ENCODE results near the gene TPBGL. TPM values are rescaled to one million over a fixed set of nuclear protein-coding genes. Genes with fewer than 3 reads are reported as not detected.

Gene TPBGL
- 0.08 TPM for polyA plus RNA-seq (2013, experiment 1 of 2; ENCODE audit: insufficient read length)
- 0.04 TPM for polyA plus RNA-seq (2013, experiment 2 of 2; ENCODE audit: insufficient read length)

GRCh38 chr11:75240311-75241035 is at the start of gene TPBGL:
Gene TPBGL (plus strand): TSS chr11:75240774. CDS start chr11:75241050, 276 bp downstream.
- DNase-seq, result no peak

- no peak for DNase-seq
These were observed 49.2 kb upstream of the TPBGL start for GRCh38 chr11:75191330-75191717.

- DNase-seq, result no peak
These were observed 47.3 kb upstream of the TPBGL start for GRCh38 chr11:75193271-75193670.

- DNase-seq, result no peak
These were observed 46.9 kb upstream of the TPBGL start for GRCh38 chr11:75193711-75194110.

- no peak for DNase-seq
These were observed 46.4 kb upstream of the TPBGL start for GRCh38 chr11:75194147-75194546.

- DNase-seq, result no peak
These were observed 45.2 kb upstream of the TPBGL start for GRCh38 chr11:75195167-75195962.

- DNase-seq, result no peak
These were observed 44.1 kb upstream of the TPBGL start for GRCh38 chr11:75196426-75196825.

- no peak for DNase-seq
These were observed 42.9 kb upstream of the TPBGL start for GRCh38 chr11:75197512-75198277.

GRCh38 chr11:75198278-75198973 is 42.1 kb upstream of the TPBGL start:
- DNase-seq, result no peak

GRCh38 chr11:75199412-75199955 is 41.1 kb upstream of the TPBGL start:
- DNase-seq, result no peak

- DNase-seq, result no peak
These were observed 40.5 kb upstream of the TPBGL start for GRCh38 chr11:75200051-75200450.

GRCh38 chr11:75200531-75200930 is 40.0 kb upstream of the TPBGL start:
- DNase-seq, result no peak

- no peak for DNase-seq
These were observed 38.8 kb upstream of the TPBGL start for GRCh38 chr11:75201771-75202170.

- no peak for DNase-seq
These were observed 38.4 kb upstream of the TPBGL start for GRCh38 chr11:75202195-75202594.

- DNase-seq, result no peak
These were observed 37.4 kb upstream of the TPBGL start for GRCh38 chr11:75203138-75203537.

- DNase-seq, result no peak
These were observed 36.9 kb upstream of the TPBGL start for GRCh38 chr11:75203641-75204011.

GRCh38 chr11:75204012-75204674 is 36.4 kb upstream of the TPBGL start:
- DNase-seq, result no peak

- DNase-seq, result peak; percentile 72
These were observed 35.6 kb upstream of the TPBGL start for GRCh38 chr11:75204685-75205563.

- DNase-seq, result no peak
These were observed 35.0 kb upstream of the TPBGL start for GRCh38 chr11:75205564-75206020.

- DNase-seq, result no peak
These were observed 32.1 kb upstream of the TPBGL start for GRCh38 chr11:75208446-75208845.

All from fibroblast of skin of abdomen (primary cell).